ENCODE results near the gene C2CD4D. TPM values are rescaled to one million over a fixed set of nuclear protein-coding genes. Genes with fewer than 3 reads are reported as not detected.

Gene C2CD4D
- total RNA-seq, 1 experiment from 2014 or later, result 0.23 TPM

- Histone ChIP-seq H3K27me3 (replicated peaks; ENCODE audit: control insufficient read depth, insufficient read depth, low read length) (no peaks in the 10 kb centered on the region), H3K9me3 (no peaks in the 10 kb centered on the region), H3K36me3 (ENCODE audit: control insufficient read depth, insufficient read depth, low read length) (no peaks in the 10 kb centered on the region), H3K4me1 (no peaks in the 10 kb centered on the region), H3K4me3 (ENCODE audit: low read depth, low read length) (no peak overlapping the region)
- DNase-seq, result no peak
- H3K27me3 Mint-ChIP-seq (ENCODE audit: insufficient read depth, unreplicated experiment), result no peaks in the 10 kb centered on the region
- TF ChIP-seq CTCF (IDR thresholded peaks at IDR 0.05; ENCODE audit: insufficient read depth in 1 of 2, low read depth in 1 of 2, low read length in 1 of 2, severe bottlenecking in 1 of 2, unreplicated experiment in 1 of 2), result no peak
- no TSS peak for BruUV-seq (replicated peaks)
- ChIA-PET POLR2A (no interaction called here), CTCF (no interaction called here)
- intact Hi-C loops (cut with micrococcal nuclease; ENCODE audit: unreplicated experiment), result loop anchor here (5.0 kb wide), 1 partner anchor 52 kb away; no protein-coding TSS in a partner anchor
- no peak overlapping the region for H3K4me3 Mint-ChIP-seq (ENCODE audit: unreplicated experiment)
- H3K4me1 Mint-ChIP-seq (ENCODE audit: low read depth, unreplicated experiment), result no peaks in the 10 kb centered on the region
- H3K9me3 Mint-ChIP-seq (ENCODE audit: unreplicated experiment), result no peaks in the 10 kb centered on the region
- H3K27ac Mint-ChIP-seq (ENCODE audit: unreplicated experiment), result no peak overlapping the region
- H3K36me3 Mint-ChIP-seq (ENCODE audit: insufficient read depth, unreplicated experiment), result no peaks in the 10 kb centered on the region
Measured at GRCh38 chr1:151854658-151855057, 15.0 kb upstream of the C2CD4D start.

- Histone ChIP-seq H3K36me3 (ENCODE audit: control insufficient read depth, insufficient read depth, low read length) (no peaks in the 10 kb centered on the region), H3K4me3 (ENCODE audit: low read depth, low read length) (no peak within 1 kb of the TSS), H3K9me3 (no peaks in the 10 kb centered on the region), H3K4me1 (no peaks in the 10 kb centered on the region), H3K27me3 (replicated peaks; ENCODE audit: control insufficient read depth, insufficient read depth, low read length) (no peaks in the 10 kb centered on the region)
- no TSS peak for BruUV-seq (replicated peaks)
- DNase-seq, result no peak
- no peaks in the 10 kb centered on the region for H3K36me3 Mint-ChIP-seq (ENCODE audit: insufficient read depth, unreplicated experiment)
- no peaks in the 10 kb centered on the region for H3K27me3 Mint-ChIP-seq (ENCODE audit: insufficient read depth, unreplicated experiment)
- POLR2A ChIA-PET, result interaction anchor here (0.5 kb wide), 1 partner anchor 13 kb away, joined by 3 read pairs; no protein-coding TSS in a partner anchor
- intact Hi-C loops (cut with micrococcal nuclease; ENCODE audit: unreplicated experiment), result loop anchor here (5.0 kb wide), 1 partner anchor 51 kb away; no protein-coding TSS in a partner anchor
- H3K27ac Mint-ChIP-seq (ENCODE audit: unreplicated experiment), result no peak within 1 kb of the TSS
- no peaks in the 10 kb centered on the region for H3K4me1 Mint-ChIP-seq (ENCODE audit: low read depth, unreplicated experiment)
- H3K9me3 Mint-ChIP-seq (ENCODE audit: unreplicated experiment), result no peaks in the 10 kb centered on the region
- CTCF ChIA-PET, result no interaction called here
- TF ChIP-seq CTCF (IDR thresholded peaks at IDR 0.05; ENCODE audit: insufficient read depth in 1 of 2, low read depth in 1 of 2, low read length in 1 of 2, severe bottlenecking in 1 of 2, unreplicated experiment in 1 of 2), result no peak
- no peak within 1 kb of the TSS for H3K4me3 Mint-ChIP-seq (ENCODE audit: unreplicated experiment)
Measured at GRCh38 chr1:151853411-151853943, 13.9 kb upstream of the C2CD4D start, which contains the start of gene THEM5. Gene THEM5, minus strand, starts transcription at chr1:151853712. Its CDS starts 147 bp downstream, at chr1:151853565.

GRCh38 chr1:151852733-151853132 lies 13.1 kb upstream of the C2CD4D start:
- no peak for DNase-seq
- TF ChIP-seq CTCF (IDR thresholded peaks at IDR 0.05; ENCODE audit: insufficient read depth in 1 of 2, low read depth in 1 of 2, low read length in 1 of 2, severe bottlenecking in 1 of 2, unreplicated experiment in 1 of 2), result no peak
- Mint-ChIP-seq H3K4me1 (ENCODE audit: low read depth, unreplicated experiment) (no peaks in the 10 kb centered on the region), H3K36me3 (ENCODE audit: insufficient read depth, unreplicated experiment) (no peaks in the 10 kb centered on the region), H3K27me3 (ENCODE audit: insufficient read depth, unreplicated experiment) (no peaks in the 10 kb centered on the region), H3K9me3 (ENCODE audit: unreplicated experiment) (no peaks in the 10 kb centered on the region), H3K27ac (ENCODE audit: unreplicated experiment) (no peak overlapping the region), H3K4me3 (ENCODE audit: unreplicated experiment) (no peak overlapping the region)
- intact Hi-C loops (cut with micrococcal nuclease; ENCODE audit: unreplicated experiment), result loop anchor here (5.0 kb wide), 1 partner anchor 50 kb away; no protein-coding TSS in a partner anchor
- POLR2A ChIA-PET, result no interaction called here
- Histone ChIP-seq H3K36me3 (ENCODE audit: control insufficient read depth, insufficient read depth, low read length) (no peaks in the 10 kb centered on the region), H3K4me3 (ENCODE audit: low read depth, low read length) (no peak overlapping the region), H3K9me3 (no peaks in the 10 kb centered on the region), H3K4me1 (no peaks in the 10 kb centered on the region), H3K27me3 (replicated peaks; ENCODE audit: control insufficient read depth, insufficient read depth, low read length) (no peaks in the 10 kb centered on the region)
- CTCF ChIA-PET, result no interaction called here
- BruUV-seq (replicated peaks), result no TSS peak
